ENCODE measurements around the gene FARP1.

- TF ChIP-seq, protein P1, sequence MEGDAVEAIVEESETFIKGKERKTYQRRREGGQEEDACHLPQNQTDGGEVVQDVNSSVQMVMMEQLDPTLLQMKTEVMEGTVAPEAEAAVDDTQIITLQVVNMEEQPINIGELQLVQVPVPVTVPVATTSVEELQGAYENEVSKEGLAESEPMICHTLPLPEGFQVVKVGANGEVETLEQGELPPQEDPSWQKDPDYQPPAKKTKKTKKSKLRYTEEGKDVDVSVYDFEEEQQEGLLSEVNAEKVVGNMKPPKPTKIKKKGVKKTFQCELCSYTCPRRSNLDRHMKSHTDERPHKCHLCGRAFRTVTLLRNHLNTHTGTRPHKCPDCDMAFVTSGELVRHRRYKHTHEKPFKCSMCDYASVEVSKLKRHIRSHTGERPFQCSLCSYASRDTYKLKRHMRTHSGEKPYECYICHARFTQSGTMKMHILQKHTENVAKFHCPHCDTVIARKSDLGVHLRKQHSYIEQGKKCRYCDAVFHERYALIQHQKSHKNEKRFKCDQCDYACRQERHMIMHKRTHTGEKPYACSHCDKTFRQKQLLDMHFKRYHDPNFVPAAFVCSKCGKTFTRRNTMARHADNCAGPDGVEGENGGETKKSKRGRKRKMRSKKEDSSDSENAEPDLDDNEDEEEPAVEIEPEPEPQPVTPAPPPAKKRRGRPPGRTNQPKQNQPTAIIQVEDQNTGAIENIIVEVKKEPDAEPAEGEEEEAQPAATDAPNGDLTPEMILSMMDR (IDR thresholded peaks at IDR 0.05; ENCODE audit: low read depth, low read length, poor library complexity, severe bottlenecking), result no peak
- TF ChIP-seq EZH2phosphoT487 (IDR thresholded peaks at IDR 0.05; ENCODE audit: borderline replicate concordance, low read length), result no peak
Measured at GRCh38 chr13:98290261-98290660, 147.4 kb downstream of the FARP1 start.

Data from DOHH2 (cell line).